Stimulated activated effector memory CD8-positive, alpha-beta T cell treated with anti-CD3 and anti-CD28 coated beads, Interleukin-12 subunit alpha, Interleukin-12 subunit beta, amount 100 ng/mL, for 72 hours (primary cell): Measurements from ENCODE around the gene PCDHB4.
"Not testable (repeated sequence)": the region's sequence is repeated elsewhere in the genome, so short reads cannot be mapped to it uniquely, and the experiment has no call there.

Experiments used
- ATAC-seq: fragments of 150-1000 bp; cut with Tn5 transposase; 2 replicates; pipeline ENCODE4 v1.10.0; 2021
- DNase-seq, 2 donors: peaks; one replicate each; pipeline ENCODE4 v3.0.0; 2021 to 2022; ENCODE audit warnings: low spot score in 2 of 2
- H3K27ac Mint-ChIP-seq: one replicate; pipeline ENCODE4 v1.8.0; 2022; ENCODE audit warnings: mild to moderate bottlenecking, mixed read lengths
- H3K36me3 Mint-ChIP-seq: one replicate; pipeline ENCODE4 v1.8.0; 2022; ENCODE audit warnings: mild to moderate bottlenecking, mixed read lengths
- H3K4me1 Mint-ChIP-seq: one replicate; pipeline ENCODE4 v1.8.0; 2022; ENCODE audit warnings: mixed read lengths
- H3K4me3 Mint-ChIP-seq: one replicate; pipeline ENCODE4 v1.8.0; 2022; ENCODE audit warnings: mild to moderate bottlenecking, mixed read lengths
- H3K9me3 Mint-ChIP-seq: one replicate; pipeline ENCODE4 v1.8.0; 2022; ENCODE audit warnings: mixed read lengths

The PCDHB4 gene

DNA sequence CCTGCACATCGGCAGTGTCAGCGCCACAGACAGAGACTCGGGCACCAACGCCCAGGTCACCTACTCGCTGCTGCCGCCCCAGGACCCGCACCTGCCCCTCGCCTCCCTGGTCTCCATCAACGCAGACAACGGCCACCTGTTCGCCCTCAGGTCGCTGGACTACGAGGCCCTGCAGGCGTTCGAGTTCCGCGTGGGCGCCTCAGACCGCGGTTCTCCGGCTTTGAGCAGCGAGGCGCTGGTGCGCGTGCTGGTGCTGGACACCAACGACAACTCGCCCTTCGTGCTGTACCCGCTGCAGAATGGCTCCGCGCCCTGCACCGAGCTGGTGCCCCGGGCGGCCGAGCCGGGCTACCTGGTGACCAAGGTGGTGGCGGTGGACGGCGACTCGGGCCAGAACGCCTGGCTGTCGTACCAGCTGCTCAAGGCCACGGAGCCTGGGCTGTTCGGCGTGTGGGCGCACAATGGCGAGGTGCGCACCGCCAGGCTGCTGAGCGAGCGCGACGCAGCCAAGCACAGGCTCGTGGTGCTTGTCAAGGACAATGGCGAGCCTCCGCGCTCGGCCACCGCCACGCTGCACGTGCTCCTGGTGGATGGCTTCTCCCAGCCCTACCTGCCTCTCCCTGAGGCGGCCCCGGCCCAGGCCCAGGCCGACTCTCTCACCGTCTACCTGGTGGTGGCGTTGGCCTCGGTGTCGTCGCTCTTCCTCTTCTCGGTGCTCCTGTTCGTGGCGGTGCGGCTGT lies 1.9 kb downstream of the PCDHB4 start:
- ATAC-seq, H3K9me3 Mint-ChIP-seq: not testable (repeated sequence)

DNA sequence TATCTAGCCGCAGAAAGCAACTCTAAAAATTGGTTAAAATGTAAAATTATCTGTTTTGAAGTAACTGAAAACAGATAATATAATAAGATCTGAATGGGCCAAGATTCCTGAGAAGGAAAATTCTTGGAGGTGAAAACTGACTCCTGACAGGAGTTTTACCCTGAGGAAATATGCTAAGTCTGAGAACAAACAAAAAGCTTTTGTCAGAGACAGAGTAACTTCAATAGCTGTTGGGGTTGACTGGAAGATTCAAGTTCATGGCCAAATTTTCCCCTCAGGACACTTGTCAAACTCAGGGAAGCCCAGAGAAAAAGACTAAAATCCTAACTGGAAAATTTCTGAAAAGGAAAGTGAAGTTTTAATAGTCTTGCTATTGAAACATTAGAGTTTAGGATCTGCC lies 5.7 kb downstream of the PCDHB4 start:
- Mint-ChIP-seq H3K9me3 (peaks cover 3% of the 10 kb centered on the region), H3K4me3 (no peak overlapping the region), H3K36me3 (no peaks in the 10 kb centered on the region), H3K4me1 (no peaks in the 10 kb centered on the region), H3K27ac (no peak overlapping the region)
- no peak for DNase-seq
- ATAC-seq = no peak

More for the DNA sequence above, 1.9 kb downstream of the PCDHB4 start:
- H3K36me3 Mint-ChIP-seq, H3K4me1 Mint-ChIP-seq, H3K27ac Mint-ChIP-seq, H3K4me3 Mint-ChIP-seq, DNase-seq: not testable (repeated sequence)

DNA sequence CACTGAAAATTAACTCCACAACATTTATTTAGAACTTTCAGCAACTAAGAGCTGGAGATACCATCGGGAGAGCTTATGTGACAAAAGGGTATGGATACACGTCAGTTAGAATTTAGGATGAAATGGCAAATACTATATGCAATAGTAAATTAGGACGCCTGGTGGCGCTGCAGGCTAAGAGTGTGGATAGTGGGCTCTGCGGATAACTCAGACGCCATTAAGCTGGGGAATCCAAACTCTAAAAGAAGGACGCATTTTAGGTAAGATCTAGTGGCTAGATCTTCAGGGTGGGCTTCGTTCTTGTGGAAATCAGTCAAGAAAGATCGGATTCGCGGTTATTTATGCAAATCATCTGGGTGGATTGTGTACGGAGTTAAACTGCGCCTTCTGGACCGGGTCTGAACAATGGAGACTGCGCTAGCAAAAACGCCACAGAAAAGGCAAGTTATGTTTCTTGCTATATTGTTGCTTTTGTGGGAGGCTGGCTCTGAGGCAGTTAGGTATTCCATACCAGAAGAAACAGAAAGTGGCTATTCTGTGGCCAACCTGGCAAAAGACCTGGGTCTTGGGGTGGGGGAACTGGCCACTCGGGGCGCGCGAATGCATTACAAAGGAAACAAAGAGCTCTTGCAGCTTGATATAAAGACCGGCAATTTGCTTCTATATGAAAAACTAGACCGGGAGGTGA lies 13.6 kb downstream of the PCDHB4 start, which contains the start of gene PCDHB5:
Gene PCDHB5, plus strand, starts transcription at position 177 of the 688 bp plus-strand sequence. Its CDS starts 229 bp downstream, at position 406.
- H3K9me3 Mint-ChIP-seq = peaks cover 11% of the 10 kb centered on the region
- H3K27ac Mint-ChIP-seq = no peak within 1 kb of the TSS
- no peaks in the 10 kb centered on the region for H3K4me1 Mint-ChIP-seq
- no peak within 1 kb of the TSS for H3K4me3 Mint-ChIP-seq
- ATAC-seq (no peak), DNase-seq (no peak)
- H3K36me3 Mint-ChIP-seq = no peaks in the 10 kb centered on the region

DNA sequence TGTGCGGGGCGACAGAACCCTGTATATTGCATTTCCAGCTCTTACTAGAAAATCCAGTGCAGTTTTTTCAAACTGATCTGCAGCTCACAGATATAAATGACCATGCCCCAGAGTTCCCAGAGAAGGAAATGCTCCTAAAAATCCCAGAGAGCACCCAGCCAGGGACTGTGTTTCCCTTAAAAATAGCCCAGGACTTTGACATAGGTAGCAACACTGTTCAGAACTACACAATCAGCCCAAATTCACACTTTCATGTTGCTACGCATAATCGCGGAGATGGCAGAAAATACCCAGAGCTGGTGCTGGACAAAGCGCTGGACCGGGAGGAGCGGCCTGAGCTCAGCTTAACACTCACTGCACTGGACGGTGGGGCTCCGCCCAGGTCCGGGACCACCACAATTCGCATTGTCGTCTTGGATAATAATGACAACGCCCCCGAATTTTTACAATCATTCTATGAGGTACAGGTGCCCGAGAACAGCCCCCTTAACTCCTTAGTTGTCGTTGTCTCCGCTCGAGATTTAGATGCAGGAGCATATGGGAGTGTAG lies 14.2 kb downstream of the PCDHB4 start:
- DNase-seq = no peak
- no peak overlapping the region for H3K27ac Mint-ChIP-seq
- H3K9me3 Mint-ChIP-seq = peaks cover 8% of the 10 kb centered on the region
- no peaks in the 10 kb centered on the region for H3K4me1 Mint-ChIP-seq
- no peaks in the 10 kb centered on the region for H3K36me3 Mint-ChIP-seq
- H3K4me3 Mint-ChIP-seq = no peak overlapping the region
- no peak for ATAC-seq

DNA sequence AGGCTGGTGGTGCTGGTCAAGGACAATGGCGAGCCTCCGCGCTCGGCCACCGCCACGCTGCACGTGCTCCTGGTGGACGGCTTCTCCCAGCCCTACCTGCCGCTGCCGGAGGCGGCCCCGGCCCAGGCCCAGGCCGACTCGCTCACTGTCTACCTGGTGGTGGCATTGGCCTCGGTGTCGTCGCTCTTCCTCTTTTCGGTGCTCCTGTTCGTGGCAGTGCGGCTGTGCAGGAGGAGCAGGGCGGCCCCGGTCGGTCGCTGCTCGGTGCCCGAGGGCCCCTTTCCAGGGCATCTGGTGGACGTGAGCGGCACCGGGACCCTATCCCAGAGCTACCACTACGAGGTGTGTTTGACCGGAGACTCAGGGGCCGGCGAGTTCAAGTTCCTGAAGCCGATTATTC lies 15.7 kb downstream of the PCDHB4 start:
- H3K36me3 Mint-ChIP-seq = not testable (repeated sequence)
- peaks cover 12% of the 10 kb centered on the region for H3K9me3 Mint-ChIP-seq

DNA sequence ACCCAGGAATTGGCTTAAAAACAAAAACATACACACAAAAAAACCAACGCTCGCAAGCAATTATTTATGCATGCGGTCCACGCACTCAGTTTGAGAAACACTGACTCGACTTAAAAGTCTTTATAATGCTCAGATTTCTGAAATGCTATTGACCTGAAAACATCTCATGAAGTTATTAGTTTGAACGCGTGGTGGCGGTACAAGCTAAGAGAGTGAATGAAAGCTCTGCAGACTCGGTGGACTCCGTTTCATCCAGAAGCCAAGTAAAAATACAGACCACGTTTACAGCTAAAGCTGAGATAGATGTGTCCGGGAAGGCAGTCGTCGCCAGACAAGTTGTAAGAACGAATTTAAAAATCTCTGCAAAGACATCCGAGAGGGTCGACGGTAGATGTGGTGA lies 28.2 kb downstream of the PCDHB4 start, which contains the start of gene PCDHB6:
Gene PCDHB6, plus strand, starts transcription at position 246 of the 400 bp plus-strand sequence. CDS start 201 bp downstream, outside the sequence.
- Mint-ChIP-seq H3K9me3 (peaks cover 5% of the 10 kb centered on the region), H3K36me3 (no peaks in the 10 kb centered on the region), H3K4me3 (no peak within 1 kb of the TSS), H3K27ac (no peak within 1 kb of the TSS), H3K4me1 (peaks cover 6% of the 10 kb centered on the region)
- no peak for DNase-seq
- ATAC-seq = no peak

More for the DNA sequence above, 15.7 kb downstream of the PCDHB4 start:
- not testable (repeated sequence) for ATAC-seq, H3K27ac Mint-ChIP-seq, H3K4me1 Mint-ChIP-seq, DNase-seq, H3K4me3 Mint-ChIP-seq

DNA sequence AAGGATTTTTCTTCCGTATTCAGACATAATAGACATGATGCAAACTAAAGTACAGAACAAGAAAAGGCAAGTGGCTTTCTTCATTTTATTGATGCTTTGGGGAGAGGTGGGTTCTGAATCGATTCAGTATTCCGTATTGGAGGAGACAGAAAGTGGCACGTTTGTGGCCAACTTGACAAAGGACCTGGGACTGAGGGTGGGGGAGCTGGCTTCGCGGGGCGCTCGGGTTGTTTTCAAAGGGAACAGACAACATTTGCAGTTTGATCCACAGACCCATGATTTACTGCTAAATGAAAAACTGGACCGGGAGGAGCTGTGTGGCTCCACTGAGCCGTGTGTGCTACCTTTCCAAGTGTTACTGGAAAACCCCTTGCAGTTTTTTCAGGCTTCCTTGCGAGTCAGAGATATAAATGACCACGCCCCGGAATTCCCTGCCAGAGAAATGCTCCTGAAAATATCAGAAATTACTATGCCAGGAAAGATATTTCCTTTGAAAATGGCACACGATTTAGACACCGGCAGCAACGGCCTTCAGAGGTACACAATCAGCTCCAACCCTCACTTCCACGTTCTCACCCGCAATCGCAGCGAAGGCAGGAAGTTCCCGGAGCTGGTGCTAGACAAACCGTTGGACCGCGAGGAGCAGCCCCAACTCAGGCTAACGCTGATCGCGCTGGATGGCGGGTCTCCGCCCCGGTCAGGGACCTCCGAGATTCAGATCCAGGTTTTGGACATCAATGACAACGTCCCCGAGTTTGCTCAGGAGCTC lies 28.8 kb downstream of the PCDHB4 start:
- Mint-ChIP-seq H3K4me1 (peaks cover 6% of the 10 kb centered on the region), H3K36me3 (no peaks in the 10 kb centered on the region), H3K9me3 (peaks cover 5% of the 10 kb centered on the region), H3K27ac (no peak overlapping the region), H3K4me3 (no peak overlapping the region)
- no peak for ATAC-seq
- DNase-seq = no peak

DNA sequence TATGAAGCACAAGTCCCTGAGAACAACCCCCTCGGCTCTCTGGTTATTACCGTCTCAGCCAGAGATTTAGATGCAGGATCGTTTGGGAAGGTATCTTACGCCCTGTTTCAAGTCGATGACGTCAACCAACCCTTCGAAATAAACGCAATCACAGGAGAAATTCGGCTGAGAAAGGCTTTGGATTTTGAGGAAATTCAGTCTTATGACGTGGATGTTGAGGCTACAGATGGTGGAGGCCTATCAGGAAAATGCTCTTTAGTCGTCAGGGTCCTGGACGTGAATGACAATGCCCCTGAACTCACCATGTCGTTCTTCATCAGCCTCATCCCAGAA lies 29.3 kb downstream of the PCDHB4 start:
- H3K27ac Mint-ChIP-seq = no peak overlapping the region
- H3K36me3 Mint-ChIP-seq = no peaks in the 10 kb centered on the region
- ATAC-seq = no peak
- DNase-seq = no peak
- H3K4me3 Mint-ChIP-seq = no peak overlapping the region
- peaks cover 5% of the 10 kb centered on the region for H3K9me3 Mint-ChIP-seq
- peaks cover 6% of the 10 kb centered on the region for H3K4me1 Mint-ChIP-seq

DNA sequence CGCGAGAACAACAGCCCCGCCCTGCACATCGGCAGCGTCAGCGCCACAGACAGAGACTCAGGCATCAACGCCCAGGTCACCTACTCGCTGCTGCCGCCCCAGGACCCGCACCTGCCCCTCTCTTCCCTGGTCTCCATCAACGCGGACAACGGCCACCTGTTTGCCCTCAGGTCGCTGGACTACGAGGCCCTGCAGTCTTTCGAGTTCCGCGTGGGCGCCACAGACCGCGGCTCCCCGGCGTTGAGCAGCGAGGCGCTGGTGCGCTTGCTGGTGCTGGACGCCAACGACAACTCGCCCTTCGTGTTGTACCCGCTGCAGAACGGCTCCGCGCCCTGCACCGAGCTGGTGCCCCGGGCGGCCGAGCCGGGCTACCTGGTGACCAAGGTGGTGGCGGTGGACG lies 30.0 kb downstream of the PCDHB4 start:
- not testable (repeated sequence) for H3K4me3 Mint-ChIP-seq, H3K9me3 Mint-ChIP-seq, H3K27ac Mint-ChIP-seq, DNase-seq, ATAC-seq, H3K36me3 Mint-ChIP-seq, H3K4me1 Mint-ChIP-seq

DNA sequence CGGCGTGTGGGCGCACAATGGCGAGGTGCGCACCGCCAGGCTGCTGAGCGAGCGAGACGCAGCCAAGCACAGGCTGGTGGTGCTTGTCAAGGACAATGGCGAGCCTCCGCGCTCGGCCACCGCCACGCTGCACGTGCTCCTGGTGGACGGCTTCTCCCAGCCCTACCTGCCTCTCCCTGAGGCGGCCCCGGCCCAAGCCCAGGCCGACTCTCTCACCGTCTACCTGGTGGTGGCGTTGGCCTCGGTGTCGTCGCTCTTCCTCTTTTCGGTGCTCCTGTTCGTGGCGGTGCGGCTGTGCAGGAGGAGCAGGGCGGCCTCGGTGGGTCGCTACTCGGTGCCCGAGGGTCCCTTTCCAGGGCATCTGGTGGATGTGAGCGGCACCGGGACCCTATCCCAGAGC lies 30.5 kb downstream of the PCDHB4 start:
- ATAC-seq, H3K4me1 Mint-ChIP-seq, H3K36me3 Mint-ChIP-seq, DNase-seq, H3K4me3 Mint-ChIP-seq, H3K9me3 Mint-ChIP-seq, H3K27ac Mint-ChIP-seq: not testable (repeated sequence)

DNA sequence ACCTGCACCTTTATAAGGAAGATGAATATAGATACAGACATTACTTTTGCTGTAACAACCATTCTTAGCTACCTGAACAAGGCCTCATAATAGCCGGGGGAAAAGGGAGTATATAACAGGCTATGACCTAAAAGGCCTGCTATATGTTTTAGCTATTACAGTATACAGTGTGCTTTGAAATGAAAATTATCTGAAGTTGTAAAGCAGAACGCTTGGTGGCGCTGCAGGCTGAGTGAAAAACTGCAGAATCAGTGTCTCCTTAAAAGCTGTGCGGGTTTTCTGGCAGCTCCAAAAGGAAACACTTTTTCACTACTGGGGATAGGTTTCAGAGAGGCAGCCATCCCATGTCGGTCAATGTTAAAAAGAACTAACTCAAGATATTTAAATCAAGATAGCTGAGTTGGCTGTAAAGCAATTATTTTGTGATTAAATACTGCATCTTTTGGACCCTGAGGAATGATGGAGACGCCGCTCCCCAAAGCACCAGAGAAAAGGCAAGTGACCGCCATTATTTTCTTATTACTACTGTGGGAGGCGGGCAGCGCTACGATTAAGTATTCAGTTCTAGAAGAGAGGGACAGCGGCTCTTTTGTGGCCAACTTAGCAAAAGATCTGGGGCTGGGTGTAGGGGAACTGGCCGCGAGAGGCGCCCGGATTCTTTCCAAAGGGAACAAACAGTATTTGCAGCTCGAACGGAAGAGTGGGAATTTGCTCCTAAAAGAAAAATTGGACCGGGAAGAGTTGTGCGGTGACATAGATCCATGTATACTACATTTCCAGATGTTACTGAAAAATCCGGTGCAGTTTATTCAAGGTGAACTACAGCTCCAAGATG lies 34.1 kb downstream of the PCDHB4 start:
- ATAC-seq (no peak), DNase-seq (no peak)
- Mint-ChIP-seq H3K27ac (no peak overlapping the region), H3K36me3 (no peaks in the 10 kb centered on the region), H3K4me1 (no peaks in the 10 kb centered on the region), H3K4me3 (no peak overlapping the region), H3K9me3 (peaks cover 2% of the 10 kb centered on the region)

DNA sequence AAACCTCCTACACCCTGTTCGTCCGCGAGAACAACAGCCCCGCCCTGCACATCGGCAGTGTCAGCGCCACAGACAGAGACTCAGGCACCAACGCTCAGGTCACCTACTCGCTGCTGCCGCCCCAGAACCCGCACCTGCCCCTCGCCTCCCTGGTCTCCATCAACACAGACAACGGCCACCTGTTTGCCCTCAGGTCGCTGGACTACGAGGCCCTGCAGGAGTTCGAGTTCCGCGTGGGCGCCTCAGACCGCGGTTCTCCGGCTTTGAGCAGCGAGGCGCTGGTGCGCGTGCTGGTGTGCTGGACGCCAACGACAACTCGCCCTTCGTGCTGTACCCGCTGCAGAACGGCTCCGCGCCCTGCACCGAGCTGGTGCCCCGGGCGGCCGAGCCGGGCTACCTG lies 35.7 kb downstream of the PCDHB4 start:
- not testable (repeated sequence) for H3K36me3 Mint-ChIP-seq, H3K4me3 Mint-ChIP-seq, H3K27ac Mint-ChIP-seq, DNase-seq, H3K9me3 Mint-ChIP-seq, ATAC-seq, H3K4me1 Mint-ChIP-seq

DNA sequence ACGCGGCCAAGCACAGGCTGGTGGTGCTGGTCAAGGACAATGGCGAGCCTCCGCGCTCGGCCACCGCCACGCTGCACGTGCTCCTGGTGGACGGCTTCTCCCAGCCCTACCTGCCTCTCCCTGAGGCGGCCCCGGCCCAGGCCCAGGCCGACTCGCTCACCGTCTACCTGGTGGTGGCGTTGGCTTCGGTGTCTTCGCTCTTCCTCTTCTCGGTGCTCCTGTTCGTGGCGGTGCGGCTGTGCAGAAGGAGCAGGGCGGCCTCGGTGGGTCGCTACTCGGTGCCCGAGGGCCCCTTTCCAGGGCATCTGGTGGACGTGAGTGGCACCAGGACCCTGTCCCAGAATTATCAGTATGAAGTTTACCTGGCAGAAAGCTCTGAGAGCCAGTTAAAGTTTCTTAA lies 36.3 kb downstream of the PCDHB4 start:
- not testable (repeated sequence) for H3K4me1 Mint-ChIP-seq, DNase-seq, H3K4me3 Mint-ChIP-seq, ATAC-seq, H3K9me3 Mint-ChIP-seq, H3K36me3 Mint-ChIP-seq, H3K27ac Mint-ChIP-seq

DNA sequence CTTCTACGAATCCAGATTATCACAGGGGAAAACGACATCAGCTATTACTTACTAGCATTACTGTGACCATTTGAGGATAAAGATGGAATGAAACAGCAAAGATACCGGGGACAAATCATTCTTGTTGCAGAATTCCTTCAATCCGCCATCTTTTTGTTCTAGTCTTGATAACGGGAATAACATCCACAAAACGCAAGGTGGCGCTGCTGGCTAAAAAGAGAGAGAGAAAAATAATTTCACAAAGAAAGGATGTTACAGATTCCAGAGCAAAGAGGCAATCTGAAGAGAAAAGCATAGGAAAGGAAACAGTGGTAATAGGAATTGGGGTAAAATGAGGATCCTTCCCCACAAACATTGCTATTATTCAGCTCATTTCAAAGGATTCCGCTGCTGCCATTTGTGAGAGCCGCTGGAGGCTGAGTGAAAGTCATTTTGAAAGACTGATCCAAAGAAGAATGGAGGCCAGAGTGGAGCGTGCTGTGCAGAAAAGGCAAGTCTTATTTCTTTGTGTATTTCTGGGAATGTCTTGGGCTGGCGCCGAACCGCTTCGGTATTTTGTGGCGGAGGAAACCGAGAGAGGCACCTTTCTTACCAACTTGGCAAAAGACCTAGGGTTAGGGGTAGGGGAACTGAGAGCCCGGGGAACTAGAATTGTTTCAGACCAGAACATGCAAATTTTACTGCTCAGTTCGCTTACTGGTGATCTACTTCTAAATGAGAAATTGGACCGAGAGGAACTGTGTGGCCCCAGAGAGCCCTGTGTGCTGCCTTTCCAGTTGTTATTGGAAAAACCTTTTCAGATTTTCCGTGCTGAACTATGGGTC lies 51.0 kb downstream of the PCDHB4 start, which contains the start of gene PCDHB7:
Gene PCDHB7, plus strand, starts transcription at position 264 of the 824 bp plus-strand sequence. Its CDS starts 192 bp downstream, at position 456.
- Mint-ChIP-seq H3K36me3 (no peaks in the 10 kb centered on the region), H3K9me3 (no peaks in the 10 kb centered on the region), H3K27ac (no peak within 1 kb of the TSS), H3K4me3 (no peak within 1 kb of the TSS), H3K4me1 (no peaks in the 10 kb centered on the region)
- ATAC-seq (no peak), DNase-seq (no peak)
